Neuronal stem cell (in vitro differentiated cells): ENCODE results near the gene OSBPL10.
"Not testable (repeated sequence)": the region's sequence is repeated elsewhere in the genome, so short reads cannot be mapped to it uniquely, and the experiment has no call there.

Experiments
- DNase-seq: peaks from one replicate; pipeline ENCODE4 v3.0.0-alpha.2; 2013; ENCODE audit warnings: low spot score
- H2AFZ ChIP-seq: one replicate; pipeline ENCODE4 v1.6.1; 2013; ENCODE audit warnings: mild to moderate bottlenecking, low read length, inconsistent platforms
- H2AK5ac ChIP-seq: 2 replicates; pipeline ENCODE4 v1.6.1; 2013; ENCODE audit warnings: low read depth, mild to moderate bottlenecking, inconsistent platforms, low read length, moderate library complexity, mixed read lengths
- H2BK120ac ChIP-seq: 2 replicates; pipeline ENCODE4 v1.6.1; 2013; ENCODE audit warnings: low read depth, mild to moderate bottlenecking, inconsistent platforms, low read length, moderate library complexity, mixed read lengths
- H2BK12ac ChIP-seq: one replicate; pipeline ENCODE4 v1.6.1; 2013; ENCODE audit warnings: low read length, inconsistent platforms
- H2BK15ac ChIP-seq: 2 replicates; pipeline ENCODE4 v1.6.1; 2013; ENCODE audit warnings: mild to moderate bottlenecking, low read length, inconsistent platforms, mixed read lengths
- H2BK5ac ChIP-seq: one replicate; pipeline ENCODE4 v1.6.1; 2013; ENCODE audit warnings: inconsistent platforms, mild to moderate bottlenecking, low read length, moderate library complexity
- H3K14ac ChIP-seq: one replicate; pipeline ENCODE4 v1.6.1; 2013; ENCODE audit warnings: low read length, inconsistent platforms
- H3K18ac ChIP-seq: 2 replicates; pipeline ENCODE4 v1.6.1; 2013; ENCODE audit warnings: low read length, inconsistent platforms
- H3K23ac ChIP-seq: 2 replicates; pipeline ENCODE4 v1.6.1; 2013; ENCODE audit warnings: low read depth, mild to moderate bottlenecking, mixed read lengths, low read length, inconsistent platforms; ENCODE audit not compliant: poor library complexity
- H3K27ac ChIP-seq: replicated peaks from 3 replicates; pipeline ENCODE4 v1.5.1; 2013; ENCODE audit warnings: low read length, inconsistent platforms
- H3K27me3 ChIP-seq, 3 experiments: 2 replicates each; pipeline ENCODE4 v1.6.1; 2013; ENCODE audit warnings: low read length in 3 of 3, mild to moderate bottlenecking in 2 of 3, inconsistent platforms in 1 of 3, low read depth in 1 of 3, mixed read lengths in 1 of 3, moderate library complexity in 1 of 3; ENCODE audit not compliant: control insufficient read depth in 3 of 3, insufficient read depth in 3 of 3
- H3K36me3 ChIP-seq, 2 donors: replicated peaks in 1 of 2; 2 replicates each; pipeline ENCODE4 v1.6.1; 2013; ENCODE audit warnings: low read length in 2 of 2; ENCODE audit not compliant: control insufficient read depth in 2 of 2, insufficient read depth in 2 of 2
- H3K4ac ChIP-seq: 2 replicates; pipeline ENCODE4 v1.6.1; 2013; ENCODE audit warnings: inconsistent platforms, mild to moderate bottlenecking, low read length, moderate library complexity
- H3K4me1 ChIP-seq, 2 donors: 1 replicate in 1 of 2; 2 replicates in 1 of 2; pipeline ENCODE4 v1.6.1; 2013; ENCODE audit warnings: low read length in 2 of 2, low read depth in 1 of 2; ENCODE audit not compliant: control insufficient read depth in 2 of 2, insufficient read depth in 1 of 2
- H3K4me2 ChIP-seq: one replicate; pipeline ENCODE4 v1.6.1; 2013; ENCODE audit warnings: mild to moderate bottlenecking, low read length, inconsistent platforms; ENCODE audit not compliant: insufficient read depth, poor library complexity, severe bottlenecking
- H3K4me3 ChIP-seq, 2 donors: 2 replicates each; pipeline ENCODE4 v1.5.1; 2013; ENCODE audit warnings: low read length in 2 of 2, mild to moderate bottlenecking in 2 of 2, inconsistent platforms in 1 of 2, moderate library complexity in 1 of 2
- H3K79me1 ChIP-seq: one replicate; pipeline ENCODE4 v1.6.1; 2013; ENCODE audit warnings: low read depth, mild to moderate bottlenecking, inconsistent platforms, low read length, moderate library complexity
- H3K9ac ChIP-seq: one replicate; pipeline ENCODE4 v1.6.1; 2013; ENCODE audit warnings: mild to moderate bottlenecking, low read depth, low read length, inconsistent platforms; ENCODE audit not compliant: poor library complexity
- H3K9me3 ChIP-seq, 2 donors: replicated peaks in 1 of 2; 2 replicates each; pipeline versions ENCODE3 to v1.6.1; 2013; ENCODE audit warnings: low read length in 2 of 2, mild to moderate bottlenecking in 2 of 2, inconsistent platforms in 1 of 2, low read depth in 1 of 2, mixed read lengths in 1 of 2, moderate library complexity in 1 of 2; ENCODE audit not compliant: control insufficient read depth in 2 of 2, insufficient read depth in 1 of 2
- H4K8ac ChIP-seq: one replicate; pipeline ENCODE4 v1.6.1; 2013; ENCODE audit warnings: low read depth, mild to moderate bottlenecking, inconsistent platforms, low read length, moderate library complexity
- H4K91ac ChIP-seq: one replicate; pipeline ENCODE4 v1.6.1; 2013; ENCODE audit warnings: low read length, low read depth, mild to moderate bottlenecking, inconsistent platforms; ENCODE audit not compliant: poor library complexity
- WGBS, 2 donors: extraction: QIAGEN DNeasy Blood & Tissue Kit; methylation state at CpG; one replicate each; pipeline ENCODE4 v1.1.7; 2013; ENCODE audit warnings: missing lambda C conversion rate in 2 of 2, mixed read lengths in 1 of 2; ENCODE audit not compliant: insufficient read length in 2 of 2, insufficient replicate concordance in 1 of 2; ENCODE audit errors: extremely low coverage in 2 of 2; 5-methylcytosine and 5-hydroxymethylcytosine counted together

Gene OSBPL10

DNA sequence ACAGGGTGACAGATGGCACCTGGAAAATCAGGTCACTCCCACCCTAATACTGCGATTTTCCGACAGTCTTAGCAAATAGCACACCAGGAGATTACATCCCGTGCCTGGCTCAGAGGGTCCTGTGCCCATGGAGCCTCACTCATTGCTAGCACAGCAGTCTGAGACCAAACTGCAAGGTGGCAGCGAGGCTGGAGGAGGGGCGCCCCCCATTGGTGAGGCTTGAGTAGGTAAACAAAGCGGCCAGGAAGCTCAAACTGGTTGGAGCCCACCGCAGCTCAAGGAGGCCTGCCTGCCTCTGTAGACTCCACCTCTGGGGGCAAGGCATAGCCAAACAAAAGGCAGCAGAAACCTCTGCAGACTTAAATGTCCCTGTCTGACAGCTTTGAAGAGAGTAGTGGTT is 29.6 kb upstream of the OSBPL10 start:
- not testable (repeated sequence) for H3K9ac ChIP-seq, H3K27ac ChIP-seq, H3K4me3 ChIP-seq, H3K9me3 ChIP-seq, H2BK12ac ChIP-seq, H3K36me3 ChIP-seq, H2BK5ac ChIP-seq, H3K4me1 ChIP-seq, H4K8ac ChIP-seq, H2AK5ac ChIP-seq, DNase-seq, H3K14ac ChIP-seq, H2BK15ac ChIP-seq, H3K23ac ChIP-seq, H3K27me3 ChIP-seq, H3K79me1 ChIP-seq, H3K4me2 ChIP-seq, H2AFZ ChIP-seq, H3K4ac ChIP-seq, H2BK120ac ChIP-seq, H4K91ac ChIP-seq, H3K18ac ChIP-seq
- no CpG with 5 or more reads among the region's 7 CpGs for WGBS, 2 donors

DNA sequence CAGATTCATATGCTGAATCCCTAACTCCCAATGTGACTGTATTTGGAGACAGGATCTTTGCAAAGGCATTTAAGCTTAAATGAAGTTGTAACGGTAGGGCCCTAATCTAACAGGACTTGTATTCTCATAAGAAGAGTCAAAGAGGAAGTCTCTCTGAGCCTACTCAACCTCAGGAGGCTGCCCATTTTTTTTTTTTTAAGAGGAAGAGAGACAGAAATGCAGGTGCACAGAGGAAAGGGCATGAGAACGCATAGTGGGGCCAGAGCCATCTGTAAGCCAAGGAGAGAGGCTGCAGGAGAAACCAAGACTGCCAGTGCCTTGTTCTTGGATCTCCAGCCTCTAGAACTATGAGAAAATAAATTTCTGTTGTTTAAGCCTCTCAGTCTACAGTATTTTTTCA is 28.9 kb upstream of the OSBPL10 start:
- no CpG with 5 or more reads among the region's 2 CpGs for WGBS, 2 donors

DNA sequence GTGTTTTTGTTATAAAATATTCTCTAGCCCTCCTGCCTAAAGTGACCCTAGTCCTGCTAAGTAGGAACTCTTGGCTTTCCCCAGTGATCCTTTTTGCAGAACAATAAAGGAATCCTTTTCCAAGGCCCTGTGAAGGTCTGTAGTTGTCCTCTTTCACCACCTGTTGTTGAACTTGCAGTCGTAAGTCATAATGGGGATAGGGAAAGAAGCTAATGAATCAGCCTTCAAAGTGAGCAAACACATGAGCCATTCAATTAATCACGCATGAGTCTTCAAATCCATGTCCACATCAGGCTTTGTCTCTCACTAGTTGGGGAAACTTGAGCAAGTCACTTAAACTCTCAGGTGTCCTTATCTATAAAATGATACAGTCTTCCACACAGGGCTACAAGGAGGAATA is 28.0 kb upstream of the OSBPL10 start:
- Histone ChIP-seq H2BK12ac (no peak overlapping the region), H2AFZ (no peak overlapping the region), H2BK120ac (no peak overlapping the region), H3K4me3 (no peak overlapping the region), H4K8ac (no peak overlapping the region), H2AK5ac (no peak overlapping the region), H3K36me3 (no peaks in the 10 kb centered on the region), H3K79me1 (no peaks in the 10 kb centered on the region), H3K4me1 (no peaks in the 10 kb centered on the region), H3K18ac (no peak overlapping the region), H3K9me3 (no peaks in the 10 kb centered on the region), H3K23ac (no peak overlapping the region), H2BK5ac (no peak overlapping the region), H2BK15ac (no peak overlapping the region), H3K4me2 (no peak overlapping the region), H3K14ac (no peak overlapping the region), H3K9ac (no peak overlapping the region), H3K4ac (no peak overlapping the region), H3K27ac (no peak overlapping the region), H3K27me3 (no peaks in the 10 kb centered on the region), H4K91ac (no peak overlapping the region)
- no peak for DNase-seq
- whole genome bisulfite sequencing, 2 donors: no CpG with 5 or more reads among the region's 2 CpGs

More for the DNA sequence above, 28.9 kb upstream of the OSBPL10 start:
- Histone ChIP-seq H3K4me2 (no peak overlapping the region), H4K91ac (no peak overlapping the region), H3K9ac (no peak overlapping the region), H3K4ac (no peak overlapping the region), H2BK120ac (no peak overlapping the region), H2BK12ac (no peak overlapping the region), H4K8ac (no peak overlapping the region), H2BK15ac (no peak overlapping the region), H2AK5ac (no peak overlapping the region), H3K27me3 (no peaks in the 10 kb centered on the region), H3K4me1 (no peaks in the 10 kb centered on the region), H2BK5ac (no peak overlapping the region), H2AFZ (no peak overlapping the region), H3K18ac (no peak overlapping the region), H3K4me3 (no peak overlapping the region), H3K79me1 (no peaks in the 10 kb centered on the region), H3K23ac (no peak overlapping the region), H3K36me3 (no peaks in the 10 kb centered on the region), H3K9me3 (no peaks in the 10 kb centered on the region), H3K27ac (no peak overlapping the region), H3K14ac (no peak overlapping the region)
- no peak for DNase-seq

DNA sequence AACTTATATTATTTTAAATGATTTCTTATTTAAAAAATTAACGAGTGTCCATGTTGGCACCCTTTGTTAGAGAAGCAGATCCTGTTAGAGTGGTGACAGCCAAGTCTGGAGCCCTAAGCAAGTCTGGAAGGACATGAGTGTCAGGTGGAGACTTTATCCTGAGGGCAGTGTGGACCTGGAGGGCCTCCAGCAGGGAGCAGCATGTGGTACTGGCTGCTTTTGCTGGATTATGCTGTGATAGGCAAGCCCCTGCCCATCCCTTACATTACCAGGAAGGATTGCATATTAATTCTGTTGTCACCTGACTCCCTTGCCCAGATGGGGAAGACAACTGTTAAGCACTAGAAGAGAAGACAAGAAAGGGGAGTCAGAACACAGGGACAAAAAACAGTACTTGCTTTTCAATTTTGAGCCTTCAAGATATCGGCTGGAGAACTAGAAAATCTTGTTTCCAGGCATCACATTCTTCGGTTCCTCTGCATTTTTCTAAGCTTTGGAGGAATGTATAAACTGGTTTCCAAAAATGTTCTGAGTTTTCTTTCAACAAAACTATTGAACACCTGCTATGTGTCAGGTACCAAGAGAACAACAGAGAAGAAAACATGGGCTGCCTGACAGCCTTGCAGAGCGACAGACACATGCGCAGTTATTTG is 23.2 kb upstream of the OSBPL10 start:
- no peak overlapping the region for H2AK5ac ChIP-seq
- no peak overlapping the region for H3K4ac ChIP-seq
- H4K8ac ChIP-seq: no peak overlapping the region
- no peak overlapping the region for H2BK120ac ChIP-seq
- no peak overlapping the region for H3K23ac ChIP-seq
- no peak overlapping the region for H3K14ac ChIP-seq
- no peaks in the 10 kb centered on the region for H3K36me3 ChIP-seq
- no peak overlapping the region for H3K4me2 ChIP-seq
- WGBS, 2 donors: no CpG with 5 or more reads among the region's 5 CpGs
- no peaks in the 10 kb centered on the region for H3K27me3 ChIP-seq
- no peak overlapping the region for H2BK12ac ChIP-seq
- no peak for DNase-seq
- peaks cover 0 to 4% of the 10 kb centered on the region in 2 donors for H3K4me1 ChIP-seq
- H2AFZ ChIP-seq: no peak overlapping the region
- H3K27ac ChIP-seq: no peak overlapping the region
- H2BK5ac ChIP-seq: no peak overlapping the region
- no peak overlapping the region for H3K9ac ChIP-seq
- no peak overlapping the region for H2BK15ac ChIP-seq
- H3K18ac ChIP-seq: no peak overlapping the region
- no peaks in the 10 kb centered on the region for H3K9me3 ChIP-seq
- H3K4me3 ChIP-seq: no peak overlapping the region
- H3K79me1 ChIP-seq: no peaks in the 10 kb centered on the region
- no peak overlapping the region for H4K91ac ChIP-seq
